AG08395 (cell line): ENCODE data around the gene NAV2.
A peak's percentile ranks its signal among the peaks of the same experiment; 100 is the strongest.

Experiments
- DNase-seq: peaks from one replicate; pipeline ENCODE4 v3.0.0; 2012; ENCODE audit warnings: mixed read lengths, low spot score

Gene NAV2

GRCh38 chr11:19712281-19713195, at the start of gene NAV2:
Gene NAV2, plus strand, starts transcription at chr11:19712837. Its CDS starts 859 bp downstream, at chr11:19713696.
- DNase-seq: peak; percentile 96

- no peak for DNase-seq
These were observed 49.4 kb upstream of the NAV2 start for GRCh38 chr11:19663206-19663605.

- peak; percentile 41 for DNase-seq
These were observed 47.6 kb upstream of the NAV2 start for GRCh38 chr11:19664886-19665548.

GRCh38 chr11:19666951-19667350, 45.7 kb upstream of the NAV2 start:
- no peak for DNase-seq

- no peak for DNase-seq
These were observed 43.1 kb upstream of the NAV2 start for GRCh38 chr11:19669511-19669910.

- peak; percentile 87 for DNase-seq
These were observed 42.4 kb upstream of the NAV2 start for GRCh38 chr11:19670030-19670791.

- no peak for DNase-seq
These were observed 39.9 kb upstream of the NAV2 start for GRCh38 chr11:19672586-19673206.

- DNase-seq: peak; percentile 30
These were observed 38.5 kb upstream of the NAV2 start for GRCh38 chr11:19673924-19674729.

- DNase-seq: no peak
These were observed 37.8 kb upstream of the NAV2 start for GRCh38 chr11:19674836-19675235.

GRCh38 chr11:19675397-19675796, 37.2 kb upstream of the NAV2 start:
- DNase-seq: no peak

- no peak for DNase-seq
These were observed 35.9 kb upstream of the NAV2 start for GRCh38 chr11:19676475-19677380.

GRCh38 chr11:19677381-19678080, 35.1 kb upstream of the NAV2 start:
- no peak for DNase-seq

- DNase-seq: peak; percentile 96
These were observed 32.4 kb upstream of the NAV2 start for GRCh38 chr11:19679952-19680828.

GRCh38 chr11:19680829-19681368, 31.7 kb upstream of the NAV2 start:
- no peak for DNase-seq

GRCh38 chr11:19683141-19683805, 29.4 kb upstream of the NAV2 start:
- DNase-seq: no peak

- no peak for DNase-seq
These were observed 28.7 kb upstream of the NAV2 start for GRCh38 chr11:19683862-19684491.

- DNase-seq: no peak
These were observed 26.4 kb upstream of the NAV2 start for GRCh38 chr11:19686234-19686633.
